Dermis blood vessel endothelial cell (primary cell): ENCODE data around the gene PCNX1. TPM values are rescaled to one million over a fixed set of nuclear protein-coding genes. Genes with fewer than 3 reads are reported as not detected.
"Not testable (repeated sequence)": the region's sequence is repeated elsewhere in the genome, so short reads cannot be mapped to it uniquely, and the experiment has no call there.

ENCODE experiments used
- DNase-seq: peaks from one replicate; pipeline ENCODE4 v3.0.0; 2010
- total RNA-seq: library from RNA; depleted of rRNA; stranded (reverse); fragments of >200 nt; gene quantifications from 2 replicates; pipeline ENCODE4 v1.2.3, GENCODE V29; 2014

Gene PCNX1
- total RNA-seq: 33.4 and 49.0 TPM in 2 replicates

DNA sequence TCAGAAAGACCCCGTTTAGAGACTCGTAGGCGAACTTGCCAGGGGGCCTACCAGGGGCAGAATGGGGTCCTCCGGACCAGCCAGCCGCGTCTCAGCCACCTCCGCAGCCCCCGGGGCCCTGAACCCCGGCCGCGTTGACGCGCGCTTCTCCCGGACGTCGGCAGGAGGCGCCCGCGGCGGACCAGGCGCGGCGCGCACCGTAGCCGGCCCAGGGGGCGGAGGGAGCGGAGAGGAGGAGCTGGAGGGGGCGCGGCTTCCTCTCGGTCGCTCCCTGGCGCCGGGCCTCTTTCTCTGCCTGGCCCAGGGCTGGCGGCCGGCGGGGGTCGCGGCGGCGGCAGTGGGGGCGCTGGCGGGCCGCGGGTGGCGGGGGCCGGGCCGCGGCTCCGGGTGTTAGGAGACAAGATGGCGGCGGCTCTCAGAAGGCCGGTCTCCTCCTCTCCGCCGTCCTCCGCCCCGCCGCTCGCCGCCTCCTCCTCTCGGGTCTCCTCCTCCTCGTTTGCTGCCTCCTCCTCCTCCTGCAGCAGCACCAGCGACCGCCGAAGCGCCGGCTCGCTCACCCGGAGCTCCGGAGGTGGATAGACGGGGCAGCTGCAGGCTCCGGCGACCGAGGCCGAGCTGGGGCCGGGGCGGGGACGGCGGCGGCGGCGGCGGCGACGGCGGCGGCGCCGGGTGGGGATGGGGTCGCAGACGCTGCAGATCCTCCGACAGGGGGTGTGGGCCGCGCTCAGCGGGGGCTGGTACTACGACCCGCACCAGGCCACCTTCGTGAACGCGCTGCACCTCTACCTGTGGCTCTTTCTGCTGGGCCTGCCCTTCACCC is at the start of gene PCNX1:
PCNX1 (plus strand) TSS at position 284 of the 820 bp plus-strand sequence; CDS start at position 676, 392 bp downstream.
- peak; percentile 88 for DNase-seq

DNA sequence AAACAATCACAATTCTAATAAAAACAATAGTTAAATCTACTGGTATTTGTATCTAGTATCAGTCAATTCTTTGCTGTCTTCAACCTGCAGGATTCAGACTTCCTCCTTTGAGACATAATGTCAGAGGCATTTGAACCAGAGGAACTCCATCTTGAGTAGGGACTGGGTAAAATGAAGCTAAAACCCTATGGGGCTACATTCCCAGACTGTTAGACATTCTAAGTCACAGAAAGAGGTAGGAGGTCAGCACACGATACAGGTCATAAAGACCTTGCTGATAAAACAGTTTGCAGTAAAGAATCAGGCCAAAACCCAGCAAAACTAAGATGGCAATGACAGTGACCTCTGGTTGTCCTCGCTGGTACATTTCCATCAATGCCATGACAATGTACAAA is 49.8 kb upstream of the PCNX1 start:
- no peak for DNase-seq

DNA sequence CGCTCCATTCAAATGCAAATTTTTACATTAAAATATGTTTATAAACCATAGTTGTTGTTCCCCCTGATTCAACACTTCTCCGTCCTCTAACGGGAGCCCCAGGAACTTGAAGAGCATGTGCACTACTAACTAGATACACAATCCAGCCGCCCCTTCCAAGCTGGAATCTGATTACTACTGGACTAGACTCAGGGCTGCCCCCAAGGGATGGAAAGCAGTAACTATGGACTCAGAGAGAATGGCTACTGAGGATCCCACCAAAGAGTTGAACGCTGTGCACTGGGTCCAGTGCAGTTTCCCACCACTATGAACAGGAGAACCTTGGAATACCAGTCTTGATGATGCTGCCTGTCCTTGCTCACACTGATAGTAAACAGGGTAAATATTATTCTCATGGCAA is 48.6 kb upstream of the PCNX1 start:
- no peak for DNase-seq

DNA sequence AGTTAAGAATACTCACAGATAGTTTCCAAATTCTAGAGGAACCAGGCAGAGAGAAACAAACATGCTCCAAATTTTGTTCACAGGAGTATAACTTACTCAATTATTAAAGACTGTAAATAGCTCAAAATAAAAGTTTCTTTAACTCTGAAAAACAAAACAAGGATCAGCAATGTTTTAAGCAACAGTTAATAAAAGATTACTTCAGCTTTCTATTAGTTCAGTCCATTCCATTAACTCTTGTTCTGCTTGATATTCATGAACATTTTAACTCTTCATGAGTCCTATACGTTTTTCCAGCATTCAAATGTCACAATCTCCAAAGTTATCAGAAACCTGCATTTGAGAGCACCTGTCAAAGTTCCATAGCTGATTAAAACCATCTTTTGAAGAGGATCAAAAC is 40.3 kb upstream of the PCNX1 start:
- not testable (repeated sequence) for DNase-seq

DNA sequence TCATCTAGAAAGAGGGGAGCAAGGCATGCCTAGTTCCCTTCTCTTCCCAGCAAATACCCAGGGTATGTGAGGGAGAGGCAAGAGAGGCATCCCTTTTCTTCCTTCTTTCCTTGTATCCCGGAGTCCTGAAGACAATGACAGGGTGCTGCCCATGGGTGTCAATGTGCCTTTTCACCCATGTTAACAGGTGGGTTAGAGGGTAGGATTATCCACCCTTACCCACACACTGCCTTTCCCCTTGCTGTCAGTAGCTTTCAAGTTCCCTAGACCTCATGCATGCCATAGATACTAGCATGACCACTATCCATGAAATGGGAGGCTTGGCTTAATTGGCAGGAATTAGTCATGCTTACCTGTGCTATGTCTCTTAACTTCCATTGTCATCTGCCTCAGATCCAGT is 36.3 kb upstream of the PCNX1 start:
- no peak for DNase-seq

DNA sequence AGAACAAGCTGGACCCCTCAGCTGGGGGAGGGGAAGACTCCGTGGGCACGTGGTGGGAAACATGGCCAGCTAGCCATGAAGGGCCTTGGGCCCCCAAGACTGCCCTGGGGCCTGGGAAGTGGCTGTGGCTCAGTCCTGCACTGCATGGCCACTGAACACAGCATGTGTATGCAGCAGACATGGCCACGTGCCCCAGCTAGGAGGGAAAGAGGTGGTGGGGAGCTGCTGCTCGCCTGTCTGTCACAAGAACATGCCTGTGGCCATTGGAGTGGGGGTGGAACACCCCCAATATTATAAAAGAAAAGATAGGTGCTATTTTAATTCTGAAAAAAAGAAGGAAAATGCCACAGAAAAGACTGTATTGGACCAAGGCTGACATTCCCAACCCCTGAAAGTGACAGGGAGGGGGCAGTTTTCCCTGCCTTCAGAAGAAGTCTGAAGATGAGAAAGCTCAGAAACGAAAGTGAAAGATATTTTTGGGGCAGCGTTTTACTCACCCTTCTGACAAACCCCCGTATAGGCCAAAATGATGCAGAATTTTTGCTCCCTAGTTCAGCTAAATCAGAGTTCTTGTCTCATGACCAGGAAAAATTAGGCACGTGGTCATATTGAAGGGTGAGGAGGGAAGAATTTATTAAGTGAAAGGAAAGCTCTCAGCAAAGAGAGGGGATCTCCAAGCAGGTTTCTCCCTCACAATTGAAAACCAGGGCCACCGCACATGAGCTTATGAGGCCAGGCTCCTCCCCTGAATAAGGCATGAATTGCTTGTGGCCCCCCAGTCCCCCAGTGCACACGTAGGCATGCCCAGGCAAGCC is 35.2 kb upstream of the PCNX1 start:
- DNase-seq: no peak

DNA sequence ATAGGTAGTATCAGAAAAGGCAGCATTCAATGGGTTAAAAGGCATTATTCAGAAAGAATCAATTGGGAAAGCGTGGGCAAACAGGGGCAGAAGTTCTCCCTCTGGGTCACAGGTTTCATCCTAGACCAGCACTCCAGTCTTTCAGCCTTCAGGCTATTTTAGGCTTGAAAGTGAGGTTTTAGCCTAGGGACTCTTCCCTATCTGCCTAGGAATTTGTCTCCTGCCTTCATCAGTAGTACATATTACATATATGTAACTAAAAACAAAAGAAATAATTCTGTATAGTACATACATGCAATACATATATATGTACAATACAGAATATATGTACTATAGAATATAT is 34.6 kb upstream of the PCNX1 start:
- DNase-seq: no peak

DNA sequence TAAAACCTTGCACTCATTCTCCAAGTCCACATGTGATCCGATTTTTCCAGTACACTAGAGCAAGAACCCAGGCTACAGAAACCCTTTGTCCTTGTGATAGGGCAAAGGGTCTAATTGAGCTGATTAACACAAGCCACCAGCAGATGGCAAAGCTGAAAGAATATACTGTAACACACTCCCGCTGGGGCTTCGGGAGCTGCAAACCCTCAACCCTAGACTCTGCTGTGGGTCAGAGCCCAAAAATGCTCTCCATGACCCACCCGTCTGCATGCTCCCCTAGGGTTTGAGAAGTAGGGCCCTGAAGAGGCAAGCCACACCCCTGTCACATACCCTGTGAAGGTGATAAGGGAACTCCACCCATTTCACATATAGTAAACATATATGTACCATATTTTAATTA is 33.6 kb upstream of the PCNX1 start:
- DNase-seq: peak; percentile 27

DNA sequence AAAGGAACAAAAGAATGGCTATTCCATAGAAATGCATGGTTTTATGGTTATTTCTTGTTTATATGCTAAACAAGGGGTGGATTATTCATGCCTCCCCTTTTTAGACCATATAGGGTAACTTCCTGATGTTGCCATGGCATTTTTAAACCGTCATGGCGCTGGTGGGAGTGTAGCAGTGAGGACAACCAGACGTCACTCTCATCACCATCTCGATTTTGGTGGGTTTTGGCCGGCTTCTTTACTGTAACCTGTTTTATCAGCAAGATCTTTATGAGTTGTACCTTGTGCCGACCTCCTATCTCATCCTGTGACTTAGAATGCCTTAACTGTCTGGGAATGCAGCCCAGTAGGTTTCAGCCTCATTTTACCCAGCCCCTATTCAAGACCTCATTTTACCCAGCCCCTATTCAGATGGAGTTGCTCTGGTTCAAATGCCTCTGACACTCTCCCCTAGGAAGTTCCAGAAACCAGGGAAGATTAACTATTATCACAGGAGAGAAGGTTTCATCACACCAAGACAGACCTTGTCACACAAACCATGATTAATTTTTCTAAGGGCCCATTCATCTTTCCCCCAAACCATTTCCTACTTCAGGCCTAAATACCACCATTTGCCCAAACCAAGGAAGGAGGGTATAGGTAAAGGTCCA is 31.3 kb upstream of the PCNX1 start:
- not testable (repeated sequence) for DNase-seq

DNA sequence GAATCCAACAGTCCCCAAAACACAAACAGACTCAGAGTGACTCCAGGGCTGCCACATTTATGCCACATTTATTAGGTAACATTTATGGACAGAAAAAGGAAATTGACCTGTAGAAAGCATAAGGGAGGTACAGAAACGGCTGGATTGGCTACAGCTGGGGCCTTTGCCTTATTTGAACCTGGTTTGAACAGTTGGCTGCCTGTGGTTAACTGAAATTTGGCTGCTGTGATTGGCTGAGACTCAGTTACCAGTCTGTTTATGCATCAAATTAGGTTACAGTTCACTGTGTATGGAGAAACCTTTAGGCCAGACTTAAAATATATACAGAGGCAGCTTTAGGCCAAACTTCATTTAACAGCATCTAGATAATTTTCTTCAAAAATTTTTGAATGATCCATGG is 27.8 kb upstream of the PCNX1 start:
- no peak for DNase-seq

DNA sequence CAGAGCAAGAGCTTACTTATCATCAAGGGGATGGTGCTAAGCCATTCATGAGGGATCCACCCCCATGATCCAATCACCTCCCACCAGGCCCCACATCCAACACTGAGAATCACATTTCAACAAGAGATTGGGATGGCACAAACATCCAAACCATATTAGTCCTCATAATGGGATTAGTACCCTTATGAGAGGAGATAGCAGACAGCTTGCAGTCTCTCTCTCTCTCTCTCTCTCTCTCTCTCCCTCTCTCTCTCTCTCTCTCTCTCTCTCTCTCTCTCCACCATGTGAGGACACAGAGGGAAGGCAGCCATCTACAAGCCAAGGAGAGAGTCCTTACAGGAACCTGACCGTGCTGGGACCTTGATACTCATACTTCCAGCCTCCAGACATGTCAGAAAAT is 26.4 kb upstream of the PCNX1 start:
- not testable (repeated sequence) for DNase-seq

DNA sequence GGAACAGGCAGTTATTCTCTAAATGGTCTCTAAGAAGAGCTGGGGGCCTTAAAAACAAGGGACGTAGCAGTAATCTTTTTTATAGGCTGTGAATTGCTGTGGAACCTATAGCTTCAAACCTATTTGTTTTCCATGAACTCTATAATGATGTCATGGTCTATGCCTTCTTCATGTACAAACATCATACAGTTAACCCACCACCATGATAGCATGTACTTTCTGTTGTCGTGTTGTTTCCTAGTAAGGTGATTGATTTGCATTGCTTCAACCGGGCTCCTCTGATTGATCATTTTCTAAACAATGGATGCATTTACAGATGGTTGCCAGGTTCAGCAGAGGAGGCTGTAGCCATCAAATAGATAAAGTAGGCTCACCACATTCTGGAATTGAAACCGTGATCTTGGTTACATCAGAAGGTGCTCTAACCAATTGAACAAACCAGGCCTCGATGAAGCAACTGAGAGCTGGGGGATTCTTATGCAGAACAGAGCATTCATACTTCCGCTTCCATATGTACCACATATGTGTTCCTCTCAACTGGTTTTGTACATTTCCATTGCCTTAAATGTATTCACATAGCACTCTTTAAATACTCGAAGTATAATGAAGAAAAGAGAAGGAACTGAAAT is 25.6 kb upstream of the PCNX1 start:
- no peak for DNase-seq

DNA sequence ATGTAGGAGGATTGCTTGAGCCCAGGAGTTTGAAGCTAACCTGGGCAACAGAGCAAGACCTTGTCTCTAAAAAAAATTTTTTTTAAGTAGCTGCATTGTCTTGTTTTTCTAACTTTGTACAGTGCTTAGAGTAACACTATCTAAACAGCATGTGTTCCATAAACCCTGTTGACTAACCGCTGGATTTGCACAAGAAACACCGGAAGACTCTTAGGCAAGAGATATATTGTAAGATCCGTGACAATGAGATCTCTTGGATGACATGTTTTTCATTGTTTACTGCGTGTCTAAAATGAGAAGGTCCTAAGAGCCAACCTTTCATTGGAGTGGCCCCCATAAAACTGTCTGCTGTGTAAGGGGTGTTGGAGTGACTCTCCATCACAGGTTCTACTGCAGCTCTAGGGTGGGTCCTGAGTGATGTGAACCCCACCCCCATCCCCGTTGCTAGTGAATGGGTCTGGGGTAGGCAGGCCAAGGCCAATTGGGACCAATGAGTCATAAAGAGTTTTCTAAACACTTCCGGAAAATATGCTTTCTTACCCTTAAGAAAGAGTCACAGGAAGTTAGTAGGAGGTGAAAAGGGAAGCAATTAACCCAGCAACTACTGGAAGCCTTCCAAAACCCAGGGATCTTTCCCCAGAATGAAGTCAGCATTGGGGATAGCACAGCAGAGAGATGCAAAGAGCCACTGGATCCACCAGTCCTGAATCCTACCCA is 24.3 kb upstream of the PCNX1 start:
- DNase-seq: peak; percentile 72

DNA sequence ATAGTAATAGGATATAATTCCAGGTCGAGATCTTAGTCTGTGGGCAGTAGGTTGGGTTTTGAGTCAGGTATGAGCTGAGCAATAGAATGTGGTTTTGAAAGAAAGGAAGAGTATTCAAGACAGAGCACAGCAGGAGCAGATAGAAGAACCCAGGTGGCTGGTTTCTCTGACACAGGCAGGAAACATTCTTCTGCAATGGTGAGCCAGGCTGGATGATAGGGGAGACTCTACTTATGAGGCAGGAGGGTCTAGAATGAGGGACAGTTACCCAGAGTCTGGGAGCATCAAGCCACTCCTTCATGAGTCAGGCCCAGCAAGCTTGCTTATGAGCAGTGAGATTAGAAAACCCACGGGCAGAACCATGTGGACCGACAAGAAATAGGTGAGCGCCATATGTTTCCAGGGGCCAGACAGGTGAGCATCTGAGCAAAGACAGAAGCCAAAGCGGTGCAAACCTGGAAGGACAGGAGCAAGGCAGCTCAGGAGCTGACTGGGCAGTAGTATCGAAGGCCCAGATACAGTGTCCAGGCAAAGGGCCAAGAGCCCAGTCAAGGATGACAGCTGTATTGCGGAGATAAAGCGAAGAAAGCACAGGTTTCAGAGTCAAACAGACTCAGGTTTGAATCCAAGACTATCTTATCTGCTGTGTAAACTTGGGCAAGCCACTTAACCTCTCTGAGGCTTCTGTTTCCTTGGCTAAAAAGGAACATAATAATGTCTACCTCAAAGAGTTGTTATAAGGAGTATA is 22.5 kb upstream of the PCNX1 start:
- no peak for DNase-seq

DNA sequence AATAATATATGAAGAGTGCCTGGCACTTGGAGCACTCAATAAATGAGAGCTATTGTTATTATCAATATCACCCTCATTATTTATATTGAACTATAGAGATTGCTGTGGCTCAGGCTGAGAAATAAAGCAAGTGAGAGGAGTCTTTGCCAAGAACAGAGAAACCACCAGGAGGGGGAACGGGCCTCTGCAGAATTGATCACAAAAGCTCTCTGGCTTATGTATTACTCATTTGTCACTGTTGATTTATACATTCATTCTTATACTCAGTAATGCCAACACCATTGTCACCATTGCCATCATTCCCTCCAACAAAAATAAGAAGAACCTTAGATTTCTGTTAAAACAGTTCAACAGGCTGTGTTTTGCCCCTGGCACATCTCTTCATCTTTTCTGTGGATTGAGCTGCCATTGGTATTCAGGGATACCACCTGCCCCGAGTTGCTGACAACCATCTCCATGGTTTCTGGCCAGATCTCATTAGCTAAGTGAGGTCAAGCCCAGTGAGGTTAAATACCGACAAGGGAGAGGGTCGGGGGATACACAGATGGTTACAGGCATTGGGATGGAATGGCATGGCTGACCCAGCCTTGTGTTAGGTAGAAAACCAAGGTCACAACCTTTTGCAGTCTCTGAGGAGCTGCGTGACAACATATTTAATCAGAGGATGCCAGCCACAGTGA is 21.8 kb upstream of the PCNX1 start:
- DNase-seq: no peak

DNA sequence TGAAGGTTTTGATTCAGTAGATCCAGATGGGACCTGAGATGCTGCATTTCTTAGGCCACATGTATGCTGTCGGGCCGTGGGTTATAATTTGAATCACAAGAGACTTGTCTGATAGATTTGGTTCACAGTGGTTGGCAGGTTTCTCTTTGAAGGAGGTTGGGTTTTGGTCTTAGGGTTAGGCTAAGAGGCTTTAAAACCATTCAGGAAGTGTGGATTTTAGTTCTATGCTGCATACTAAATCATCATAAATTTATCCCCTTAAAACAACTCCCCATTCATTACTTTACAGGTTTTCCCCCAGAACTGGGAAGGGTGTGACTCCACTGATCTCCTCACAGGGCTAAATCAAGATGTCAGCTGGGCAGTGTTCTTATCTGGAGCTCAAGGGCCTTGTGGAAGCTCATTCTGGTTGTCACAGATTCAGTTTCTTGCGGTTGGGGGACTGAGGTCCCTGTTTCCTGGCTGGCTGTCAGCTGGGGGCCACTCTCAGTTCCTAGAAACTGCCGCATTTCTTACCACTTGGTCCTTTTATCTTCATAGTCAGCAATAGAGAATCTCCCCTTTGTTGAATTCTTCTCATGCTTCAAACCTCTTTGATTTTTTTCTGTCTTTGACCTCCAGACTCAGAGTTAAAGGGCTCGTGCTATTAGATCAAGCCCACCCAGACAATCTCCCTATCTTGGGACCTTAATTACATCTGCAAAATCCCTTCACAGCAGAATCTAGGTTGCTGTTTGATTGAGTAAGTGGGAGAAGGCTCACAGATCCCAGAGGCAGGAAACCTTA is 20.6 kb upstream of the PCNX1 start:
- no peak for DNase-seq

DNA sequence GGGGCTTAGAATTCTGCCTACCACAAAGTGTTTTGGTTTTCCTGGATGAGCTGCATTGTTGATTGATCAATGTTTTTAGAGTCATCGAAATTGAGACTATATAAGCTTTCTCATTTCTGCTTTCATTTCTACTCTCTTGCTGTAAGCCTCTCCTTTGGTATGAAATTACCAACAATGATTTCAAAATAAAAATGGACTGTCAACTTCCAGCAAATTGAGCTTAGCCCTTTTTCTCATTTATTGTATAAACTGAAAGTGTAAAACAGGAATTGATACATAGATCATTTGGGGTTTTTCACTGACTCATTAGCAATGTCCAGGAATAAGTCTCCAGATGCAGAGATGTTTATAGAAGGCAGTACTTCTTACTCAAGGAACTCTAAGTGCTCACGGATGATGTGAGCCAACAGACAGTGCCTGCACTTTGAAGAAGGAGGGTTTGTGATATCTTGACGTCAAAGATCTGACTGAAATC is 20.0 kb upstream of the PCNX1 start:
- DNase-seq: no peak

DNA sequence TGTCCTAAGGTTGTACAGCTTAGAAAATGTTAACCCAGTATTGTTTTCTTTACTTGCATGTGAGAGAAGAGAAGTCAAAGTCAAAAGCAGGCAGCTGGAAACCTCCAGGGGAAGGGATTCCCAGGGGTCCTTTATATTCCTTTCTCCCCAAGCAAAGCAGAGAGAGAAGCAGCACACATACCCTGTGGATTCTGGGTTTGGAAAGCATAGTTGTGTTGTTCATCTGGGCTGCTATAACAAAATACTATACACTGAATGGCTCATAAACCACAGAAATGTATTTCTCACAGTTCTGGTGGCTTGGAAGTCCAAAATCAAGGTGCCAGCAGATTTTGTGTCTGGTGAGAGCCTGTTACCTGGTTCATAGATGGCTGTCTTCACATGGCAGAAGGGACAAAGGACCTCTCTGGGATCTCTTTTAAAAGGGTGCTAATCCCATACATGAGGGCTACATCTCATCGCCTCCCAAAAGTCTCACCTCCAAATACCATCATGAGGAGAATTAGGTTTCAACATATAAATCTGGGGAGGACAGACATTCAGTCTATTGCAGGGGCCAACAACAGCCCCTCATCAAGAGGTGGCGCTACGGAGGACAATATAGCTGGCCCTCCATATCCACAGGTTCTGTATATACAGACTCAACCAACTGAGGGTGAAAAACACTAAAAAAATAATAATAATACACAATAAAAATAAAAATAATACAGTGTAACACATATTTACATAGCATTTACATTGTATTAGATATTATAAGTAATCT is 19.3 kb upstream of the PCNX1 start:
- no peak for DNase-seq

DNA sequence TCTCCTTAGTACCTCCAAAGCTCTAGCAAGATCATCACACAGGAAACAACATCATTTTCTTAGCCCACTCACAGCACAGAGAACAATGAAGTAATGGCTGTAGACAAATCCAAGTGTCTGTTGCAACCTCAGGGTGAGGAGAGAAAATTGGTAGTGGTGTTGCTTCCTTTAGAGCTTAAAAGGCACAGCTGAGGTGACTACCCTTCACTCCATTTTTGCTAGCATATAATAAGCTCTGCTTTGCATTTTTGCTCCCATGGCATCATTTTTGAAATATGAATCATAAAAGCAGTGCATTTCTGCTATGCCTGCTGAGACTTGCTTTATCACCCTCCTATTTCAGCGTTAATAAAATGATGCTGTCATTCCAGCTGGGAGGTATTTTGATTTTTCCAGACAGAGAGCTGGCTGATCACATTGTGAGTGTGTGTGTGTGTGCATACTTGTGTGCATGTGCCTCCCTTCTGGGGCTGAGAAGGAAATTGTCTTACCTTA is 18.5 kb upstream of the PCNX1 start:
- no peak for DNase-seq
